ENCODE measurements around the gene CORO2A. TPM values are rescaled to one million over a fixed set of nuclear protein-coding genes. Genes with fewer than 3 reads are reported as not detected.

CORO2A gene
- total and polyA plus RNA-seq, 8 donors, result 0.20 to 1.3 (median 0.60) TPM

DNA sequence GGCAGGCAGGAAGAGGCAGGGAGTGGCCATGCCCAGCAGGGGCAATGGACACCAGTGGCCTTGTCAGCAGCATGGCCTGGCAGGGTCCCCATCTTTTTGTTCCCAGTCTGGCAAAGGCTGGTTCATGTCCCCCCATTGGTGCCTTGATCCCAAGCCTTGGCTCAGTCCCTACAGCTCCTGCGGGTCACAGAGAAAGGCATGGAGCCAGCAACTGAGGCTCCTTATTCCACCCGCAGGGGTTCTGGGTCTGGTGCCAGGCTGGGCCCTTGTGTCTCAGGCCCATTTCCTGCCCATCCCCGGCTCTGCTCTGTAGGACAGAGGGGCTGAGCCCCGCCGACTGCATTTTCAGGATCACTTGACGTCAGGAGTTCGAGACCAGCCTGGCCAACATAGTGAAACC lies 87.4 kb downstream of the CORO2A start:
- DNase-seq, result peak in 1 of 6 donors; percentile 15
- Histone ChIP-seq H3K4me3 (no peak overlapping the region), H3K36me3 (no peaks in the 10 kb centered on the region), H3K4me1 (no peaks in the 10 kb centered on the region), H3K27me3 (no peaks in the 10 kb centered on the region), H3K27ac (no peak overlapping the region), H3K9me3 (no peaks in the 10 kb centered on the region)
- ATAC-seq, result no peak
- intact Hi-C loops (cut with DNase I), result no loop called here
- FAIRE-seq, result no peak
- WGBS, 2 donors, result 93 to 95% methylated on average over 7 of the region's 7 CpGs
- TF ChIP-seq, protein P1, sequence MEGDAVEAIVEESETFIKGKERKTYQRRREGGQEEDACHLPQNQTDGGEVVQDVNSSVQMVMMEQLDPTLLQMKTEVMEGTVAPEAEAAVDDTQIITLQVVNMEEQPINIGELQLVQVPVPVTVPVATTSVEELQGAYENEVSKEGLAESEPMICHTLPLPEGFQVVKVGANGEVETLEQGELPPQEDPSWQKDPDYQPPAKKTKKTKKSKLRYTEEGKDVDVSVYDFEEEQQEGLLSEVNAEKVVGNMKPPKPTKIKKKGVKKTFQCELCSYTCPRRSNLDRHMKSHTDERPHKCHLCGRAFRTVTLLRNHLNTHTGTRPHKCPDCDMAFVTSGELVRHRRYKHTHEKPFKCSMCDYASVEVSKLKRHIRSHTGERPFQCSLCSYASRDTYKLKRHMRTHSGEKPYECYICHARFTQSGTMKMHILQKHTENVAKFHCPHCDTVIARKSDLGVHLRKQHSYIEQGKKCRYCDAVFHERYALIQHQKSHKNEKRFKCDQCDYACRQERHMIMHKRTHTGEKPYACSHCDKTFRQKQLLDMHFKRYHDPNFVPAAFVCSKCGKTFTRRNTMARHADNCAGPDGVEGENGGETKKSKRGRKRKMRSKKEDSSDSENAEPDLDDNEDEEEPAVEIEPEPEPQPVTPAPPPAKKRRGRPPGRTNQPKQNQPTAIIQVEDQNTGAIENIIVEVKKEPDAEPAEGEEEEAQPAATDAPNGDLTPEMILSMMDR (IDR thresholded peaks at IDR 0.05), result no peak

DNA sequence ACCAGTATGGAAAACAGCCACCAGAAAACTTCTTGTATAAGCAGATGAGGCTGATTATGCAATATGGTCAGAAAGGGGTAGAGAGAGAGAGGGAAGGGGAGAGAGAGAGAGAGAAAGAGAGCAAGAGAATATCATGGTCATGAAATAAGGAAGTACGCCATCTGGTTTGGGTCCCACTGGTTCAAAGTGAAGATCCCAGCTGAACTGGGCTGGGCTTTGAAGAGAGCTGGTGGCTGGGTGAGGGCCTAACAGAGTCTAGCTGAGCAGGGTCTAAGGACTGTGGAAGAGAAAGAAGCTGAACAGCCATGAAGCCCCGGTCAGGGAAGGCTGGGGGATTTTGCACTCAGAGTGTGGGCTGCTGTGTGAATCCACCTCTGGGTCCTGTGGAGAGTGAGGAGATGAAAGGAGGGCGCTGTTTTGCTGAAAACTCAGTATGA lies 88.0 kb downstream of the CORO2A start:
- Histone ChIP-seq H3K4me3 (no peak overlapping the region), H3K27ac (no peak overlapping the region), H3K27me3 (no peaks in the 10 kb centered on the region), H3K4me1 (no peaks in the 10 kb centered on the region), H3K36me3 (no peaks in the 10 kb centered on the region), H3K9me3 (no peaks in the 10 kb centered on the region)
- WGBS, 2 donors, result 91 to 92% methylated on average over 3 of the region's 3 CpGs
- TF ChIP-seq, protein P1 (IDR thresholded peaks at IDR 0.05), result no peak
- intact Hi-C loops (cut with DNase I), result no loop called here
- ATAC-seq (peak in 2 of 4 donors; percentile 48 to 51), DNase-seq (no peak), FAIRE-seq (no peak)

DNA sequence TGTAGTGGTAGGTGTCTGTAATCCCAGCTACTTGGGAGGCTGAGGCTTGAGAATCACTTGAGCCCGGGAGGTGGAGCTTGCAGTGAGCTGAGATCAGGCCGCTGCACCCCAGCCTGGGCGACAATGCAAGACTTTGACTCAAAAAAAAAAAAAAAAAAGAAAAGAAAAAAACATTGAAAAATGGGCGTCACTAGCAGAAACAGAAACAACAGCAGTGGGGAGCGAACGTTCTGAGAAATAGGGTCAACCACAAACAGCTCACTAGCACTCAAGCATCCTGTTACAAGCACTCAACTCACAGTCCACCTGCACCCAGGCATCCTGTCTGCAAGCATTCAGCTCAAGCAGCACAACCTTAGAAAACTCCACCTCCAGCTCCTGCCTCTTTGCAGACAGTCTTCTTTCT lies 90.6 kb downstream of the CORO2A start:
- H3K27ac ChIP-seq, result no peak overlapping the region
- FAIRE-seq (no peak), DNase-seq (no peak), ATAC-seq (peak in 2 of 4 donors; percentile 25 to 35)
- no peaks in the 10 kb centered on the region for H3K27me3 ChIP-seq
- TF ChIP-seq, protein P1 (IDR thresholded peaks at IDR 0.05), result no peak
- H3K4me1 ChIP-seq, result no peaks in the 10 kb centered on the region
- no peaks in the 10 kb centered on the region for H3K36me3 ChIP-seq
- 67 to 72% methylated on average over 6 of the region's 6 CpGs for WGBS, 2 donors
- intact Hi-C loops (cut with DNase I), result no loop called here
- no peak overlapping the region for H3K4me3 ChIP-seq
- no peaks in the 10 kb centered on the region for H3K9me3 ChIP-seq

DNA sequence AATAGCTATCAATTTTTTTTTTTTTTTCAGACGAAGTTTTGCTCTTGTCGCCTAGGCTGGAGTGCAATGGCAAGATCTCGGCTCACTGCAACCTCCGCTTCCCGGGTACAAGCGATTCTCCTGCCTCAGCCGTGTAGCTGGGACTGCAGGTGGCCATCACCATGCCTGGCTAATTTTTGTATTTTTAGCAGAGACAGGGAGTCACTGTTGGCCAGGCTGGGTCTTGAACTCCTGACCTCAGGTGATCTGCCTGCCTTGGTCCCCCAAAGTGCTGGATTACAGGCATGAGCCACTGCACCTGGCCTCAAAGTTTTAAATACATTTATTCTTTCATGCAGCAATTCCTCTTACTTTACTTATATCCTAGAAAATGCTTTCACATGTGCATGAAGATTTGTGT lies 91.0 kb downstream of the CORO2A start:
- ATAC-seq (no peak), DNase-seq (no peak), FAIRE-seq (no peak)
- intact Hi-C loops (cut with DNase I), result no loop called here
- H3K9me3 ChIP-seq, result no peaks in the 10 kb centered on the region
- H3K4me1 ChIP-seq, result no peaks in the 10 kb centered on the region
- WGBS, 2 donors, result 92 to 93% methylated on average over 7 of the region's 7 CpGs
- H3K27ac ChIP-seq, result no peak overlapping the region
- TF ChIP-seq, protein P1 (IDR thresholded peaks at IDR 0.05), result no peak
- no peak overlapping the region for H3K4me3 ChIP-seq
- no peaks in the 10 kb centered on the region for H3K36me3 ChIP-seq
- no peaks in the 10 kb centered on the region for H3K27me3 ChIP-seq

DNA sequence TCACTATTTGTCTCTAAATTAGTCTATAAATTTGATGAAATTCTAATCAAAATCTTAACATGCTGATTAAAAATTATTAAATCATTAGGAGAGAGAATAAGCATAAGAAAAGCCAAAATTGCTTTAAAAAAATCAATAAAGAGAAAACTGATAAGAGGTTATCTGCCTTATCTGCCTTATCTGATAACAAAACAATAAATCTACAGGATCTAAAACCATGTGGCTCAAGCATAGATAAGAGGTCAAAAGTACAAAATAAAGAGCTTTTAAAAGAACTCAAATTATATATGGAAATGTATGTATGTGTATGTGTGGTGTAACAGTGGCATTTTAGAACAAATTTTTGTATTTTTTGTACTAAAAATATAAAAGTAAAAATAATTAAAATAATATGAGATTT lies 92.0 kb downstream of the CORO2A start:
- H3K27me3 ChIP-seq, result no peaks in the 10 kb centered on the region
- H3K36me3 ChIP-seq, result no peaks in the 10 kb centered on the region
- TF ChIP-seq, protein P1 (IDR thresholded peaks at IDR 0.05), result no peak
- H3K27ac ChIP-seq, result peak overlapping the region in 1 of 4 donors; percentile 16
- H3K4me1 ChIP-seq, result no peaks in the 10 kb centered on the region
- no peak overlapping the region for H3K4me3 ChIP-seq
- no peaks in the 10 kb centered on the region for H3K9me3 ChIP-seq
- intact Hi-C loops (cut with DNase I), result no loop called here
- DNase-seq, result no peak
- FAIRE-seq, result peak; percentile 57
- no peak for ATAC-seq
